HEK293 (cell line): ENCODE results near the gene HDLBP.

Source experiments
- CTCF ChIA-PET: fragments of 350-600 bp; formaldehyde crosslinking; extraction: SDS; loops from one replicate; lab custom pipeline; 2021; ENCODE audit warnings: antibody characterized with exemption; lab: Yijun Ruan, JAX
- POLR2A ChIA-PET: fragments of 300-600 bp; formaldehyde crosslinking; extraction: SDS; loops from one replicate; lab custom pipeline; 2020; ENCODE audit warnings: antibody characterized with exemption, inconsistent platforms; lab: Yijun Ruan, JAX
- H3K27ac ChIP-seq: fragments of 200-500 bp; sonication (Bioruptor generic); 2 replicates; pipeline ENCODE4 v1.5.1; 2014; ENCODE audit warnings: low read depth, low read length, control low read depth, inconsistent platforms; ENCODE audit errors: extremely low read depth
- H3K36me3 ChIP-seq, 2 experiments: fragments of 200-500 bp in 1 of 2; sonication (Bioruptor generic) in 1 of 2; 1 replicate in 1 of 2; 2 replicates in 1 of 2; pipeline ENCODE4 v1.5.1; 2014 to 2017; ENCODE audit warnings: inconsistent platforms in 2 of 2, low read length in 2 of 2; ENCODE audit not compliant: control insufficient read depth in 2 of 2, insufficient read depth in 1 of 2
- H3K4me1 ChIP-seq: fragments of 200-500 bp; sonication (Bioruptor generic); 2 replicates; pipeline ENCODE4 v1.5.1; 2014; ENCODE audit warnings: mild to moderate bottlenecking, low read length, inconsistent platforms; ENCODE audit not compliant: control insufficient read depth, insufficient read depth
- H3K4me3 ChIP-seq: 2 replicates; pipeline ENCODE4 v1.5.1; 2011; ENCODE audit warnings: low read depth, mild to moderate bottlenecking, control low read depth, low read length, moderate library complexity
- H3K9me3 ChIP-seq: fragments of 200-500 bp; sonication (Bioruptor generic); 2 replicates; pipeline ENCODE4 v1.5.1; 2014; ENCODE audit warnings: low read depth, low read length, inconsistent platforms; ENCODE audit not compliant: control insufficient read depth, insufficient read depth
- BCL11B ChIP-seq: fragments of 450-650 bp; formaldehyde crosslinking; IDR thresholded peaks from 2 replicates; pipeline ENCODE4 v1.5.1; 2016; ENCODE audit warnings: low read depth, missing biosample characterization, missing genetic modification characterization
- HIC1 ChIP-seq: fragments of 450-650 bp; formaldehyde crosslinking; IDR thresholded peaks from 2 replicates; pipeline ENCODE4 v1.5.1; 2016; ENCODE audit warnings: missing biosample characterization, missing genetic modification characterization
- OVOL3 ChIP-seq: fragments of 450-650 bp; formaldehyde crosslinking; IDR thresholded peaks from 2 replicates; pipeline ENCODE4 v1.5.1; 2016; ENCODE audit warnings: missing biosample characterization, missing genetic modification characterization
- PRDM2 ChIP-seq: fragments of 450-650 bp; formaldehyde crosslinking; IDR thresholded peaks from 2 replicates; pipeline ENCODE4 v1.5.1; 2016; ENCODE audit warnings: missing biosample characterization, missing genetic modification characterization, borderline replicate concordance
- SCRT2 ChIP-seq: fragments of 450-650 bp; formaldehyde crosslinking; IDR thresholded peaks from 2 replicates; pipeline ENCODE4 v1.5.1; 2016; ENCODE audit warnings: missing biosample characterization, missing genetic modification characterization
- ZBTB49 ChIP-seq: fragments of 450-650 bp; formaldehyde crosslinking; IDR thresholded peaks from 2 replicates; pipeline ENCODE4 v1.5.1; 2016; ENCODE audit warnings: missing biosample characterization, missing genetic modification characterization, low read depth
- ZNF23 ChIP-seq: fragments of 450-650 bp; formaldehyde crosslinking; IDR thresholded peaks from 2 replicates; pipeline ENCODE4 v1.5.1; 2016; ENCODE audit warnings: missing biosample characterization, missing genetic modification characterization, borderline replicate concordance
- ZNF324 ChIP-seq: fragments of 450-650 bp; formaldehyde crosslinking; IDR thresholded peaks from 2 replicates; pipeline ENCODE4 v1.5.1; 2016; ENCODE audit warnings: missing biosample characterization, missing genetic modification characterization
- ZNF529 ChIP-seq: fragments of 450-650 bp; formaldehyde crosslinking; IDR thresholded peaks from 2 replicates; pipeline ENCODE4 v1.5.1; 2017; ENCODE audit warnings: missing genetic modification characterization, missing biosample characterization; ENCODE audit not compliant: insufficient replicate concordance
- ZNF596 ChIP-seq: fragments of 450-650 bp; IDR thresholded peaks from 2 replicates; pipeline ENCODE4 v1.5.0; 2018; ENCODE audit warnings: missing biosample characterization, mild to moderate bottlenecking, missing genetic modification characterization, moderate library complexity
- ZNF600 ChIP-seq: fragments of 450-650 bp; formaldehyde crosslinking; IDR thresholded peaks from 2 replicates; pipeline ENCODE4 v1.5.1; 2016; ENCODE audit warnings: missing biosample characterization, missing genetic modification characterization
- ZNF639 ChIP-seq: fragments of 450-650 bp; formaldehyde crosslinking; IDR thresholded peaks from 2 replicates; pipeline ENCODE4 v1.5.1; 2016; ENCODE audit warnings: missing biosample characterization, missing genetic modification characterization
- ZNF701 ChIP-seq: fragments of 450-650 bp; formaldehyde crosslinking; IDR thresholded peaks from 2 replicates; pipeline ENCODE4 v1.5.1; 2016; ENCODE audit warnings: missing biosample characterization, missing genetic modification characterization
- ZSCAN18 ChIP-seq: fragments of 450-650 bp; formaldehyde crosslinking; IDR thresholded peaks from 2 replicates; pipeline ENCODE4 v1.5.1; 2016; ENCODE audit warnings: missing biosample characterization, missing genetic modification characterization

HDLBP gene

GRCh38 chr2:241208058-241208457 lies 107.4 kb downstream of the HDLBP start:
- Histone ChIP-seq H3K4me1 (no peaks in the 10 kb centered on the region), H3K9me3 (no peaks in the 10 kb centered on the region), H3K4me3 (no peak overlapping the region), H3K36me3 (no peaks in the 10 kb centered on the region), H3K27ac (no peak overlapping the region)
- POLR2A ChIA-PET: no interaction called here
- TF ChIP-seq HIC1 (tag by site-specific recombination): no peak
- TF ChIP-seq ZNF324: no peak
- TF ChIP-seq BCL11B (tag by site-specific recombination): no peak
- TF ChIP-seq ZNF596 (tag by site-specific recombination): no peak
- TF ChIP-seq OVOL3 (tag by site-specific recombination): no peak
- TF ChIP-seq SCRT2 (tag by site-specific recombination): no peak
- no peak for TF ChIP-seq ZNF600
- no peak for TF ChIP-seq ZNF23 (tag by site-specific recombination)
- no peak for TF ChIP-seq ZBTB49 (tag by site-specific recombination)
- CTCF ChIA-PET: no interaction called here

GRCh38 chr2:241207641-241208040 lies 107.8 kb downstream of the HDLBP start:
- no peaks in the 10 kb centered on the region for H3K9me3 ChIP-seq
- ChIA-PET CTCF (interaction anchor here (0.7 kb wide), 1 partner anchor 8 kb away, joined by 3 read pairs; no protein-coding TSS in a partner anchor), POLR2A (no interaction called here)
- no peaks in the 10 kb centered on the region for H3K4me1 ChIP-seq
- TF ChIP-seq ZNF600 (0 out of 2 replicates have a peak, but pooled peaks have one; percentile 39), ZSCAN18 (tag by site-specific recombination) (no peak), ZNF701 (tag by site-specific recombination) (no peak), ZNF639 (no peak), PRDM2 (tag by site-specific recombination) (no peak), ZNF529 (no peak)
- H3K27ac ChIP-seq: no peak overlapping the region
- no peaks in the 10 kb centered on the region for H3K36me3 ChIP-seq
- no peak overlapping the region for H3K4me3 ChIP-seq
